ENCODE measurements around the gene CSMD2. TPM values are rescaled to one million over a fixed set of nuclear protein-coding genes. Genes with fewer than 3 reads are reported as not detected.
A peak's percentile ranks its signal among the peaks of the same experiment; 100 is the strongest.

CSMD2 gene
- polyA plus RNA-seq, 1 of the 3 experiments (the other 2 are of a cell fraction): not detected

GRCh38 chr1:34075576-34075975, 89.5 kb downstream of the CSMD2 start:
- 0 out of 2 replicates have a peak, but pooled peaks cover 6% of the 10 kb centered on the region for H3K9me3 ChIP-seq
- H3K4me1 ChIP-seq (ENCODE audit: control insufficient read depth in 1 of 2, insufficient read depth in 2 of 2, low read depth in 1 of 2, low read length in 1 of 2): no peaks in the 10 kb centered on the region; a peak in 1 of 4 replicates
- CTCF ChIA-PET: no interaction called here
- no peak overlapping the region for H3K4me3 ChIP-seq (ENCODE audit: low read depth in 2 of 2, low read length in 1 of 2)
- H3K79me2 ChIP-seq (ENCODE audit: insufficient read depth): no peaks in the 10 kb centered on the region
- H3K36me3 ChIP-seq (replicated peaks in 1 of 2; ENCODE audit: control insufficient read depth in 1 of 2, insufficient read depth in 2 of 2, low read length in 1 of 2): no peaks in the 10 kb centered on the region
- POLR2A ChIA-PET: no interaction called here
- H3F3A ChIP-seq (replicated peaks; ENCODE audit: insufficient read depth): no peaks in the 10 kb centered on the region
- no peak overlapping the region for H2AFZ ChIP-seq (ENCODE audit: low read depth)
- WGBS (ENCODE audit: low lambda C conversion rate): 23% methylated on average over 7 of the region's 7 CpGs
- no peaks in the 10 kb centered on the region for H3K9me2 ChIP-seq
- no peaks in the 10 kb centered on the region for H4K20me1 ChIP-seq (ENCODE audit: insufficient read depth)
- no peak overlapping the region for H3K4me2 ChIP-seq
- no peak overlapping the region for H3K27ac ChIP-seq (ENCODE audit: low read depth in 2 of 2, low read length in 1 of 2)
- no peak overlapping the region for H3K9ac ChIP-seq
- TF ChIP-seq CTCF (IDR thresholded peaks at IDR 0.05) (no peak), TAF1 (IDR thresholded peaks at IDR 0.05; ENCODE audit: borderline replicate concordance, low read depth, low read length) (no peak), TEAD4 (IDR thresholded peaks at IDR 0.05; ENCODE audit: borderline replicate concordance, insufficient read depth) (no peak), FOXJ3 (CRISPR knock-in tag; IDR thresholded peaks at IDR 0.05) (no peak), MAX (IDR thresholded peaks at IDR 0.05; ENCODE audit: low read depth) (no peak), SIN3A (IDR thresholded peaks at IDR 0.05; ENCODE audit: borderline replicate concordance, low read depth, low read length) (no peak), ELF1 (IDR thresholded peaks at IDR 0.05) (no peak), YY1 (IDR thresholded peaks at IDR 0.05; ENCODE audit: low read depth) (no peak), NFIC (IDR thresholded peaks at IDR 0.05; ENCODE audit: borderline replicate concordance) (no peak)
- TF ChIP-seq, protein P1, sequence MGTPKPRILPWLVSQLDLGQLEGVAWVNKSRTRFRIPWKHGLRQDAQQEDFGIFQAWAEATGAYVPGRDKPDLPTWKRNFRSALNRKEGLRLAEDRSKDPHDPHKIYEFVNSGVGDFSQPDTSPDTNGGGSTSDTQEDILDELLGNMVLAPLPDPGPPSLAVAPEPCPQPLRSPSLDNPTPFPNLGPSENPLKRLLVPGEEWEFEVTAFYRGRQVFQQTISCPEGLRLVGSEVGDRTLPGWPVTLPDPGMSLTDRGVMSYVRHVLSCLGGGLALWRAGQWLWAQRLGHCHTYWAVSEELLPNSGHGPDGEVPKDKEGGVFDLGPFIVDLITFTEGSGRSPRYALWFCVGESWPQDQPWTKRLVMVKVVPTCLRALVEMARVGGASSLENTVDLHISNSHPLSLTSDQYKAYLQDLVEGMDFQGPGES (IDR thresholded peaks at IDR 0.05; ENCODE audit: low read depth, low read length): no peak
- no peaks in the 10 kb centered on the region for H3K27me3 ChIP-seq (ENCODE audit: insufficient read depth)
- no peak for DNase-seq

DNA sequence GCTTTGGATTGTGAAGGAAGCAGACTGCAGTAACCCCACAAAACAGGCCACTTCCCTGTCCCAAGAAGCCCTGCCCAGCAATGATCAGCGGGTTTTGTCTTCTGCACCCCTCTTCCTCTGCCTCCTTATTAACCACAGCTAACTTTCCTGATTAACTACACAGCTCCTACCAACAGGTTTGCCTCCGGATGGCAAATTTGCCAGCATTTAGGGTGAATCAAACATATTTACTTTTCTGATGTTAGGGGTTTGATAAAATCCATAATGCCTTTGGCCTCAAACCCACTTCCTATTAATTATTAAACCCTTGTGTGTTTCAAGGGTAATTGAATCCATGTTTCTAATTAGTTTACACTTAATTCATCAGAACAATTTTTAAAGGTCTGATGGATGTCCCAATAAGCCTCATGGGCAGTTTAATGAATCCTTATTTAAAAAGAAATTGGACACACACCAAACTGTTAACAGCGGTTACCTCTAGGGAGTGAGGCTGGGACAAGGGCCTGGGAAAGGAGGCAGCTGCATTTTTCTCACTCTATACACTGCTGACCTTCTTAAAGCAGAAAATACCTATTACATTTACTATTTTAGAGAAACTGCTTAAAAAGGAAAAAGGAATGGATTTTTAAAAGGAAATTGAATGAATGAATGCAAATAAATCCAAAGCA, 91.9 kb downstream of the CSMD2 start:
- Histone ChIP-seq H3K4me1 (ENCODE audit: control insufficient read depth in 1 of 2, insufficient read depth in 2 of 2, low read depth in 1 of 2, low read length in 1 of 2) (no peaks in the 10 kb centered on the region; a peak in 1 of 4 replicates), H3K9me3 (no peaks in the 10 kb centered on the region), H3K4me2 (no peak overlapping the region), H3K9ac (no peak overlapping the region), H3K4me3 (ENCODE audit: low read depth in 2 of 2, low read length in 1 of 2) (no peak overlapping the region), H3K27ac (ENCODE audit: low read depth in 2 of 2, low read length in 1 of 2) (no peak overlapping the region), H3K79me2 (ENCODE audit: insufficient read depth) (no peaks in the 10 kb centered on the region), H4K20me1 (ENCODE audit: insufficient read depth) (no peaks in the 10 kb centered on the region), H3K27me3 (ENCODE audit: insufficient read depth) (no peaks in the 10 kb centered on the region), H2AFZ (ENCODE audit: low read depth) (no peak overlapping the region), H3K36me3 (replicated peaks in 1 of 2; ENCODE audit: control insufficient read depth in 1 of 2, insufficient read depth in 2 of 2, low read length in 1 of 2) (no peaks in the 10 kb centered on the region), H3F3A (replicated peaks; ENCODE audit: insufficient read depth) (no peaks in the 10 kb centered on the region), H3K9me2 (no peaks in the 10 kb centered on the region)
- WGBS (ENCODE audit: low lambda C conversion rate): 12% methylated on average over 3 of the region's 3 CpGs
- ChIA-PET CTCF (no interaction called here), POLR2A (no interaction called here)
- DNase-seq: peak; percentile 38
- TF ChIP-seq FOSL2 (IDR thresholded peaks at IDR 0.05; ENCODE audit: borderline replicate concordance, low read depth) (no peak), TAF1 (IDR thresholded peaks at IDR 0.05; ENCODE audit: borderline replicate concordance, low read depth, low read length) (no peak), NRF1 (IDR thresholded peaks at IDR 0.05; ENCODE audit: low read depth, low read length) (no peak), RAD21 (IDR thresholded peaks at IDR 0.05; ENCODE audit: low read length) (peak; percentile 5; the same call in 1 of the 2 replicates), RXRA (IDR thresholded peaks at IDR 0.05; ENCODE audit: borderline replicate concordance, low read depth) (no peak), FOXM1 (IDR thresholded peaks at IDR 0.05; ENCODE audit: low read depth) (no peak), EP300 (IDR thresholded peaks at IDR 0.05; ENCODE audit: borderline replicate concordance in 1 of 2, low read depth in 1 of 2, low read length in 1 of 2) (peak in 1 of 2 experiments; percentile 54; a peak in 2 of 4 replicates), RCOR1 (IDR thresholded peaks at IDR 0.05; ENCODE audit: low read length) (peak; percentile 50; the same call in 1 of the 2 replicates), TCF12 (IDR thresholded peaks at IDR 0.05) (no peak)
- TF ChIP-seq, protein P2, sequence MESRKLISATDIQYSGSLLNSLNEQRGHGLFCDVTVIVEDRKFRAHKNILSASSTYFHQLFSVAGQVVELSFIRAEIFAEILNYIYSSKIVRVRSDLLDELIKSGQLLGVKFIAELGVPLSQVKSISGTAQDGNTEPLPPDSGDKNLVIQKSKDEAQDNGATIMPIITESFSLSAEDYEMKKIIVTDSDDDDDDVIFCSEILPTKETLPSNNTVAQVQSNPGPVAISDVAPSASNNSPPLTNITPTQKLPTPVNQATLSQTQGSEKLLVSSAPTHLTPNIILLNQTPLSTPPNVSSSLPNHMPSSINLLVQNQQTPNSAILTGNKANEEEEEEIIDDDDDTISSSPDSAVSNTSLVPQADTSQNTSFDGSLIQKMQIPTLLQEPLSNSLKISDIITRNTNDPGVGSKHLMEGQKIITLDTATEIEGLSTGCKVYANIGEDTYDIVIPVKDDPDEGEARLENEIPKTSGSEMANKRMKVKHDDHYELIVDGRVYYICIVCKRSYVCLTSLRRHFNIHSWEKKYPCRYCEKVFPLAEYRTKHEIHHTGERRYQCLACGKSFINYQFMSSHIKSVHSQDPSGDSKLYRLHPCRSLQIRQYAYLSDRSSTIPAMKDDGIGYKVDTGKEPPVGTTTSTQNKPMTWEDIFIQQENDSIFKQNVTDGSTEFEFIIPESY (IDR thresholded peaks at IDR 0.05; ENCODE audit: borderline replicate concordance, low read depth): no peak
